GM12878 (cell line): ENCODE data around the gene MAGI1. TPM values are rescaled to one million over a fixed set of nuclear protein-coding genes. Genes with fewer than 3 reads are reported as not detected.

ENCODE experiments used
- ATAC-seq: fragments of 200-7000 bp; cut with Tn5 transposase; 3 replicates; pipeline ENCODE4 v1.9.1; 2020; ENCODE audit warnings: mild to moderate bottlenecking, moderate library complexity
- BruUV-seq: library from RNA; stranded (reverse); fragments of 400-500 nt; replicated peaks from 2 replicates; lab custom pipeline; 2021; lab: Mats Ljungman, UMichigan
- CTCF ChIA-PET: fragments of 300-600 bp; sonication (Branson Sonifier 250); formaldehyde crosslinking; extraction: SDS; loops from one replicate; lab custom pipeline; 2021; ENCODE audit warnings: inconsistent platforms; lab: Yijun Ruan, JAX
- POLR2A ChIA-PET: fragments of 350-600 bp; formaldehyde crosslinking; extraction: SDS; loops from one replicate; lab custom pipeline; 2021; ENCODE audit warnings: inconsistent platforms; lab: Charles Lee
- RAD21 ChIA-PET: fragments of 300-600 bp; sonication (Branson Sonifier 250); formaldehyde crosslinking; loops from one replicate; lab custom pipeline; 2023; ENCODE audit warnings: antibody characterized with exemption; ENCODE audit not compliant: unreplicated experiment; lab: Charles Lee
- SMC1A ChIA-PET: fragments of 300-600 bp; sonication (Branson Sonifier 250); formaldehyde crosslinking; loops from one replicate; lab custom pipeline; 2023; ENCODE audit not compliant: unreplicated experiment, uncharacterized antibody; lab: Charles Lee
- DNase-seq: peaks from one replicate; pipeline ENCODE4 v3.0.0-alpha.2; 2011; ENCODE audit warnings: low read depth, low spot score
- FAIRE-seq: peaks from 3 replicates; lab custom pipeline; 2011; peaks lifted over from hg19 to GRCh38; lab: Jason Lieb, UNC
- H2AFZ ChIP-seq: 2 replicates; pipeline ENCODE4 v1.6.0; 2011; ENCODE audit warnings: low read depth, low read length, control low read depth; ENCODE audit not compliant: control insufficient read depth
- H3K27ac ChIP-seq: 2 replicates; pipeline ENCODE4 v1.5.1; 2011; ENCODE audit warnings: control low read depth; ENCODE audit not compliant: control insufficient read depth, insufficient read depth
- H3K27me3 ChIP-seq, 2 experiments: replicated peaks in 1 of 2; 2 replicates each; pipeline versions ENCODE4 v1.6.0 to v1.6.1; 2011; ENCODE audit warnings: low read length in 1 of 2; ENCODE audit not compliant: control insufficient read depth in 2 of 2, insufficient read depth in 2 of 2
- H3K36me3 ChIP-seq, 2 experiments: 2 replicates each; pipeline ENCODE4 v1.5.1; 2011; ENCODE audit warnings: low read length in 1 of 2; ENCODE audit not compliant: control insufficient read depth in 2 of 2, insufficient read depth in 2 of 2
- H3K4me1 ChIP-seq: 2 replicates; pipeline ENCODE4 v1.6.1; 2011; ENCODE audit warnings: mild to moderate bottlenecking, low read length, moderate library complexity, mixed read lengths; ENCODE audit not compliant: control insufficient read depth, insufficient read depth
- H3K4me2 ChIP-seq: 2 replicates; pipeline ENCODE4 v1.6.0; 2011; ENCODE audit warnings: control low read depth; ENCODE audit not compliant: control insufficient read depth, insufficient read depth
- H3K4me3 ChIP-seq: fragments of 200-600 bp; sonication (generic); 2 replicates; pipeline ENCODE4 v1.5.1; 2016
- H3K79me2 ChIP-seq: 2 replicates; pipeline ENCODE4 v1.6.0; 2011; ENCODE audit warnings: low read length; ENCODE audit not compliant: control insufficient read depth, insufficient read depth
- H3K9ac ChIP-seq: 2 replicates; pipeline ENCODE4 v1.8.0; 2011; ENCODE audit warnings: low read length, control low read depth, mixed read lengths; ENCODE audit not compliant: control insufficient read depth, insufficient read depth
- H3K9me3 ChIP-seq: replicated peaks from 3 replicates; pipeline ENCODE4 v1.5.1; 2011; ENCODE audit warnings: mild to moderate bottlenecking, low read length; ENCODE audit not compliant: control insufficient read depth, insufficient read depth
- H4K20me1 ChIP-seq: 2 replicates; pipeline ENCODE4 v1.6.0; 2011; ENCODE audit not compliant: control insufficient read depth, insufficient read depth
- ASH2L ChIP-seq: fragments of 300-600, 200-600 bp; sonication (generic); IDR thresholded peaks from 2 replicates; pipeline ENCODE4 v1.6.1; 2017; ENCODE audit warnings: low read depth, mild to moderate bottlenecking, borderline replicate concordance
- EZH2 ChIP-seq: IDR thresholded peaks from 2 replicates; pipeline ENCODE4 v1.6.1; 2012; ENCODE audit warnings: low read depth, mild to moderate bottlenecking, control low read depth, inconsistent platforms, low read length, borderline replicate concordance; ENCODE audit not compliant: control insufficient read depth
- FOS ChIP-seq: IDR thresholded peaks from 3 replicates; pipeline ENCODE4 v1.6.1; 2011; ENCODE audit warnings: borderline replicate concordance; ENCODE audit not compliant: insufficient read length; ENCODE audit errors: extremely low read depth
- NBN ChIP-seq: fragments of 450-650 bp; IDR thresholded peaks from 2 replicates; pipeline ENCODE4 v1.6.1; 2016
- POLR2AphosphoS2 ChIP-seq: IDR thresholded peaks from 2 replicates; pipeline ENCODE4 v1.6.1; 2011; ENCODE audit warnings: low read depth, mild to moderate bottlenecking, low read length, improper control_type of control experiment, moderate library complexity
- RBBP5 ChIP-seq: fragments of 200-600 bp; sonication (generic); conservative IDR thresholded peaks from 2 replicates; pipeline ENCODE4 v1.6.1; 2016
- RUNX3 ChIP-seq: IDR thresholded peaks from 2 replicates; pipeline ENCODE4 v1.6.1; 2012; ENCODE audit warnings: low read length, inconsistent platforms
- SKIL ChIP-seq: fragments of 450-650 bp; IDR thresholded peaks from 2 replicates; pipeline ENCODE4 v1.6.1; 2017; ENCODE audit warnings: mild to moderate bottlenecking, low read depth, inconsistent platforms; ENCODE audit not compliant: poor library complexity, severe bottlenecking
- STAT1 ChIP-seq: fragments of 450-650 bp; conservative IDR thresholded peaks from 2 replicates; pipeline ENCODE4 v1.6.1; 2014; ENCODE audit warnings: antibody characterized with exemption, mild to moderate bottlenecking
- ZNF217 ChIP-seq: fragments of 450-650 bp; IDR thresholded peaks from 2 replicates; pipeline ENCODE4 v1.6.1; 2017; ENCODE audit warnings: antibody characterized with exemption, mild to moderate bottlenecking
- WGBS: methylation state at CpG from one replicate; pipeline ENCODE4 v1.1.6; 2016; ENCODE audit warnings: low lambda C conversion rate; ENCODE audit not compliant: insufficient replicate concordance, insufficient coverage; ENCODE audit errors: missing lambda C conversion rate; 5-methylcytosine and 5-hydroxymethylcytosine counted together
- in situ Hi-C: fragments of 300-500 bp; cut with MboI; formaldehyde crosslinking; loops from 9 replicates; pipeline ENCODE4 v1.14.3; 2018; ENCODE audit warnings: mixed read lengths
- intact Hi-C: fragments of 100-400 bp; cut with micrococcal nuclease; formaldehyde crosslinking; loops from one replicate; pipeline ENCODE4 v1.14.2; 2022; ENCODE audit not compliant: unreplicated experiment
- polyA plus RNA-seq, 11 experiments: library from polyadenylated mRNA; depleted of rRNA in 4 of 11; unstranded in 6 of 11; stranded (reverse) in 5 of 11; fragments of >200 nt; fragmentation: Nextera tagmentation in 4 of 11; fragmentation: Illumina TruSeq in 1 of 11; extraction: Ambion mirVana in 4 of 11; extraction: Trizol in 1 of 11; gene quantifications; 1 replicate in 1 of 11; 2 replicates in 10 of 11; pipeline versions ENCODE4 v1.2.1 to v1.2.3, GENCODE V29; 2011 to 2016; ENCODE audit warnings: inconsistent platforms in 2 of 11, missing spikeins in 2 of 11, low read depth in 1 of 11
- total RNA-seq, 4 experiments: library from RNA; depleted of rRNA in 3 of 4; stranded (reverse); fragments of >200 nt in 3 of 4; fragmentation: Illumina TruSeq in 1 of 4; extraction: Trizol in 1 of 4; gene quantifications; 2 replicates each; pipeline versions ENCODE4 v1.2.1 to v1.2.3, GENCODE V29; 2013 to 2021
- TF ChIP-seq, protein P1 (sequence below): IDR thresholded peaks from 2 replicates; pipeline ENCODE4 v1.6.1; 2012; ENCODE audit warnings: low read depth, low read length, improper control_type of control experiment

Gene MAGI1
- total and polyA plus RNA-seq, 10 of the 15 experiments (the other 5 are each of a cell fraction or from before 2014, with no cell fraction given): 0.02 to 3.3 (median 0.29) TPM; not detected in 1

GRCh38 chr3:65313666-65314065 is 725.1 kb downstream of the MAGI1 start:
- ChIA-PET CTCF (no interaction called here), POLR2A (no interaction called here), RAD21 (no interaction called here), SMC1A (no interaction called here)
- Histone ChIP-seq H3K4me2 (no peak overlapping the region), H2AFZ (no peak overlapping the region), H3K4me3 (no peak overlapping the region), H3K79me2 (no peaks in the 10 kb centered on the region), H4K20me1 (no peaks in the 10 kb centered on the region), H3K4me1 (no peaks in the 10 kb centered on the region), H3K27ac (no peak overlapping the region), H3K9ac (no peak overlapping the region), H3K27me3 (no peaks in the 10 kb centered on the region), H3K36me3 (no peaks in the 10 kb centered on the region), H3K9me3 (no peaks in the 10 kb centered on the region)
- 2% methylated on average over 2 of the region's 2 CpGs for WGBS
- TF ChIP-seq STAT1: no peak
- no peak for TF ChIP-seq EZH2
- no peak for TF ChIP-seq FOS
- no peak for TF ChIP-seq RBBP5
- TF ChIP-seq, protein P1, sequence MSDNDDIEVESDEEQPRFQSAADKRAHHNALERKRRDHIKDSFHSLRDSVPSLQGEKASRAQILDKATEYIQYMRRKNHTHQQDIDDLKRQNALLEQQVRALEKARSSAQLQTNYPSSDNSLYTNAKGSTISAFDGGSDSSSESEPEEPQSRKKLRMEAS: no peak
- no peak for TF ChIP-seq ZNF217
- no peak for TF ChIP-seq NBN
- no peak for TF ChIP-seq RUNX3
- TF ChIP-seq SKIL: no peak
- no peak for TF ChIP-seq POLR2AphosphoS2
- no peak for TF ChIP-seq ASH2L
- in situ Hi-C loops: no loop called here
- intact Hi-C loops: no loop called here
- no peak for DNase-seq
- no TSS peak for BruUV-seq
- no peak for ATAC-seq
- no peak for FAIRE-seq
